HEK293 (cell line): ENCODE results near the gene TRIM40.

Experiments used
- ZNF37A ChIP-seq: fragments of 450-650 bp; IDR thresholded peaks from 2 replicates; pipeline ENCODE4 v1.5.1; 2018; ENCODE audit warnings: missing biosample characterization, missing genetic modification characterization
- ZNF747 ChIP-seq: fragments of 450-650 bp; formaldehyde crosslinking; IDR thresholded peaks from 2 replicates; pipeline ENCODE4 v1.5.1; 2016; ENCODE audit warnings: missing biosample characterization, missing genetic modification characterization
- TF ChIP-seq, protein P1 (sequence below): fragments of 450-650 bp; formaldehyde crosslinking; IDR thresholded peaks from 2 replicates; pipeline ENCODE4 v1.5.1; 2016; ENCODE audit warnings: missing biosample characterization, missing genetic modification characterization
- TF ChIP-seq, protein P2 (sequence below): fragments of 450-650 bp; formaldehyde crosslinking; IDR thresholded peaks from 2 replicates; pipeline ENCODE4 v1.5.1; 2016; ENCODE audit warnings: missing biosample characterization, missing genetic modification characterization

DNA sequence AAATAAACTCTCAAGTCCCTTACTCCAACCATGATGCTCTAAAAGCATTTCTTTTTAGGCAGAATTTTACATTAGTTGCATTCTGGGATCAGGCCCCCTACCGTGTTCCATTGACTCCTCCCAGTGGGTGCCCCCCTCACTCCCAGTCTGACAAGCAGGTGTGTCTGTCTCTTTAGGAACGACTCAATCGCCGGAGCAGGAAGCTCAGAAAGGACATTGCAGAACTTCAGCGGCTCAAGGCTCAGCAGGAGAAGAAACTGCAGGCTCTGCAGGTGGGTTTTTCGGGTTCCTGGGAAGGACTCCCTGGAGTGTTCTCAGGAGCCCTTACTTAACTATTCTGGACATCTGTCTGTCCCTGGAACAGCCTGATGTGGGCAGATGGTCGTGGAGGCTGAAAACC, 9.9 kb downstream of the TRIM40 start:
- TF ChIP-seq, protein P1, sequence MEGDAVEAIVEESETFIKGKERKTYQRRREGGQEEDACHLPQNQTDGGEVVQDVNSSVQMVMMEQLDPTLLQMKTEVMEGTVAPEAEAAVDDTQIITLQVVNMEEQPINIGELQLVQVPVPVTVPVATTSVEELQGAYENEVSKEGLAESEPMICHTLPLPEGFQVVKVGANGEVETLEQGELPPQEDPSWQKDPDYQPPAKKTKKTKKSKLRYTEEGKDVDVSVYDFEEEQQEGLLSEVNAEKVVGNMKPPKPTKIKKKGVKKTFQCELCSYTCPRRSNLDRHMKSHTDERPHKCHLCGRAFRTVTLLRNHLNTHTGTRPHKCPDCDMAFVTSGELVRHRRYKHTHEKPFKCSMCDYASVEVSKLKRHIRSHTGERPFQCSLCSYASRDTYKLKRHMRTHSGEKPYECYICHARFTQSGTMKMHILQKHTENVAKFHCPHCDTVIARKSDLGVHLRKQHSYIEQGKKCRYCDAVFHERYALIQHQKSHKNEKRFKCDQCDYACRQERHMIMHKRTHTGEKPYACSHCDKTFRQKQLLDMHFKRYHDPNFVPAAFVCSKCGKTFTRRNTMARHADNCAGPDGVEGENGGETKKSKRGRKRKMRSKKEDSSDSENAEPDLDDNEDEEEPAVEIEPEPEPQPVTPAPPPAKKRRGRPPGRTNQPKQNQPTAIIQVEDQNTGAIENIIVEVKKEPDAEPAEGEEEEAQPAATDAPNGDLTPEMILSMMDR (tag by site-specific recombination), result no peak
- TF ChIP-seq ZNF747 (tag by site-specific recombination) (no peak), ZNF37A (tag by site-specific recombination) (no peak)
- TF ChIP-seq, protein P2, sequence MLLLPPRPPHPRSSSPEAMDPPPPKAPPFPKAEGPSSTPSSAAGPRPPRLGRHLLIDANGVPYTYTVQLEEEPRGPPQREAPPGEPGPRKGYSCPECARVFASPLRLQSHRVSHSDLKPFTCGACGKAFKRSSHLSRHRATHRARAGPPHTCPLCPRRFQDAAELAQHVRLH (tag by site-specific recombination), result no peak
